GM12875 (cell line): ENCODE results near the gene SCUBE1.
A peak's percentile ranks its signal among the peaks of the same experiment; 100 is the strongest.

Experiments
- H3K4me3 ChIP-seq: one replicate; pipeline ENCODE4 v1.5.1; 2011; ENCODE audit warnings: low read depth, low read length, control low read depth
- TF ChIP-seq, protein P1 (sequence below): IDR thresholded peaks from 2 replicates; pipeline ENCODE4 v1.5.1; 2011; ENCODE audit warnings: low read depth, mild to moderate bottlenecking, control low read depth, inconsistent platforms, low read length, moderate library complexity, borderline replicate concordance; ENCODE audit not compliant: insufficient read depth

SCUBE1 gene

DNA sequence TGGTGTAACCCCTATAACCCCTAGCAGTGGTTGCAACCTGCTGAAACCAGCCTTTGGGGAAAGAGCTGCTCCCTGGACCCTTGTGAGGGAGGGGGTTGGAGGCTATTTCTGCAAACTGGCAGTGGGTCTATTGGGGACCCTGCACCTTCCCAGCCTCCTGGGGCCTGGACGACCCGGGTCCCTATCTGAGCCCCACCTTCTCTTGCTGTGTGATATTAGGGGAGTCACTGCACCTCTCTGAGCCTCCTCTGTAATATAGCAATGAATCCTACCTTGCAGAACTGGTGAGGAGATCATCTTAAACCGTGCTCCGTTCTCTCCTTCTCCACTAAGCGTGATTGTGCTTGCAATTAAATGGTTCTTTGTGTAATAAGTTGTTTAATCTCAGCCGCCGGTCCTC, 44.6 kb upstream of the SCUBE1 start:
- no peak overlapping the region for H3K4me3 ChIP-seq
- TF ChIP-seq, protein P1, sequence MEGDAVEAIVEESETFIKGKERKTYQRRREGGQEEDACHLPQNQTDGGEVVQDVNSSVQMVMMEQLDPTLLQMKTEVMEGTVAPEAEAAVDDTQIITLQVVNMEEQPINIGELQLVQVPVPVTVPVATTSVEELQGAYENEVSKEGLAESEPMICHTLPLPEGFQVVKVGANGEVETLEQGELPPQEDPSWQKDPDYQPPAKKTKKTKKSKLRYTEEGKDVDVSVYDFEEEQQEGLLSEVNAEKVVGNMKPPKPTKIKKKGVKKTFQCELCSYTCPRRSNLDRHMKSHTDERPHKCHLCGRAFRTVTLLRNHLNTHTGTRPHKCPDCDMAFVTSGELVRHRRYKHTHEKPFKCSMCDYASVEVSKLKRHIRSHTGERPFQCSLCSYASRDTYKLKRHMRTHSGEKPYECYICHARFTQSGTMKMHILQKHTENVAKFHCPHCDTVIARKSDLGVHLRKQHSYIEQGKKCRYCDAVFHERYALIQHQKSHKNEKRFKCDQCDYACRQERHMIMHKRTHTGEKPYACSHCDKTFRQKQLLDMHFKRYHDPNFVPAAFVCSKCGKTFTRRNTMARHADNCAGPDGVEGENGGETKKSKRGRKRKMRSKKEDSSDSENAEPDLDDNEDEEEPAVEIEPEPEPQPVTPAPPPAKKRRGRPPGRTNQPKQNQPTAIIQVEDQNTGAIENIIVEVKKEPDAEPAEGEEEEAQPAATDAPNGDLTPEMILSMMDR = no peak

DNA sequence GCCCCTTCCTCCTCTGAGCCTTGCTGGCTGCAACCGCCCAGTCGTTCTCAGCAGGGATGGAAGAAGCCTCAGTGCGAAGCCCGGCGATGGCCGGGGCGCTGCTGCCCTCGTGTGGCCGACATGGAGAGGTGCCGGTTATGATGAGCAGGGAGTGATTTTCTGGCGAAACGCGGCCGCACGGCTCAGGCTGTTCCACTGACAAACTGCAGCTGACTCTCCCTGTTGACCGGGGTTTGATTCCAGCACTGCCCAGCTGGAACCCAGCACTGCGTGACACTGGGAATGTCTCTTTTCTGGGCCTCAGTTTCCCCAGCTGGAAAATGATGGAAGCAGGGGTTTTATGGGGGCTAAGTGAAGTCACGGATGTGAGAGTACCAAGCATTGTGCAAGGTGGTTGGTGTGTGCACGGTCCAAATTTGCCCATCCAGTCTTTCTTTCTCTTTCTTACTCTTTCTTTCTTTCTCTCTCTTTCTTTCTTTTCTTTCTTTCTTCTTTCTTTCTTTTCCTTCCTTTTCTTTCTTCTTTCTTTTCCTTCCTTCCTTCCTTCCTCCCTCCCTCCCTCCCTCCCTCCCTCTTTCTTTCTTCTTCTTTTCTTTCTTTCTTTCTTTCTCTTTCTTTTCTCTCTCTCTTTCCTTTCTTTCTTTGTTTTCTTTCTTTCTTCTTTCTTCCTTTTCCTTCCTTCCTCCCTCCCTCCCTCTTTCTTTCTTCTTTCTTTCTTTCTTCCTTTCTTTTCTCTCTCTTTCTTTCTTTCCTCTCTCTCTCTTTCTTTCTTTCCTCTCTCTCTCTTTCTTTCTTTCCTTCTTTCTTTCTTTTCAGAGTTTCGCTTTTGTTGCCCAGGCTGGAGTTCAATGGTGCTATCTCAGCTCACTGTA, 42.8 kb upstream of the SCUBE1 start:
- TF ChIP-seq, protein P1 = peak; percentile 91
- no peak overlapping the region for H3K4me3 ChIP-seq

DNA sequence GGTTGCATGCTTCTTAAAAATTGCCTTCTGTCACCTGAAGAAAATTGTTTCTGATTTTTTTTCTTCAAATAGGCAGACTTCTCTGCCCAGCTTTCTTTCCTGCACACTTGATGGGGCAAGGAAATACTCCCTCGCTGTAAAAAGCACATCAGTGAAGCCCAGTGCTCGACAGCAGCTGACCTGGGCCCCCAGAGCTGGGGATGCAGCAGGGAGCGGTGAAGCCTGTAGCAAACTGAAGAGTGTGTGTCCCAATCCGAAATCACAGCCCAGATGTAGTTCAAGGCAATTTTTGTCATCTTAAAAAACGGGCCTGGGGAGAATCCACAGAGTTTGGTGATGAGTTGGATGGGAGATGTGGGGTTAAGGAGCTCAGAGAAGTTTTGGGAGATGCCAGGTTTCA, 41.7 kb upstream of the SCUBE1 start:
- H3K4me3 ChIP-seq = no peak overlapping the region
- TF ChIP-seq, protein P1 = no peak

DNA sequence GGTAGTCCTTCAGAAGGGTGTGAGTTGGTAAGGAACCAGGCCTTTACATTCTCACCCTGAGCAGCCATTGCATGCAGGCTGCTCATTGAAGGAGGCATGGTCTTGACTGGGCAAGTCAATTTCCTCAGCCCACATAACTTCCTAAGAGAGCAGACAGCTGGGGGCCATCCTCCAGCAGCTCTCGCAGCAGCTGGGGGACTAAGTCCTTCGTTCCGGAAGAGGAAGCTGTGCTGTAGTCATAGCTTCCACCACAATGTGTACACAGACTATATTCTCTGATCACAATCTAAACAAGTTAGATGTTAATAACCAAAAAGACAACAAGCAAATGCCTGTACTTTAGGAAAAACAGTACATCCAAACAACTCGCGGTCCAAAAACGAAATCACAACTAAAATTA, 38.5 kb upstream of the SCUBE1 start:
- H3K4me3 ChIP-seq = no peak overlapping the region
- TF ChIP-seq, protein P1 = no peak

DNA sequence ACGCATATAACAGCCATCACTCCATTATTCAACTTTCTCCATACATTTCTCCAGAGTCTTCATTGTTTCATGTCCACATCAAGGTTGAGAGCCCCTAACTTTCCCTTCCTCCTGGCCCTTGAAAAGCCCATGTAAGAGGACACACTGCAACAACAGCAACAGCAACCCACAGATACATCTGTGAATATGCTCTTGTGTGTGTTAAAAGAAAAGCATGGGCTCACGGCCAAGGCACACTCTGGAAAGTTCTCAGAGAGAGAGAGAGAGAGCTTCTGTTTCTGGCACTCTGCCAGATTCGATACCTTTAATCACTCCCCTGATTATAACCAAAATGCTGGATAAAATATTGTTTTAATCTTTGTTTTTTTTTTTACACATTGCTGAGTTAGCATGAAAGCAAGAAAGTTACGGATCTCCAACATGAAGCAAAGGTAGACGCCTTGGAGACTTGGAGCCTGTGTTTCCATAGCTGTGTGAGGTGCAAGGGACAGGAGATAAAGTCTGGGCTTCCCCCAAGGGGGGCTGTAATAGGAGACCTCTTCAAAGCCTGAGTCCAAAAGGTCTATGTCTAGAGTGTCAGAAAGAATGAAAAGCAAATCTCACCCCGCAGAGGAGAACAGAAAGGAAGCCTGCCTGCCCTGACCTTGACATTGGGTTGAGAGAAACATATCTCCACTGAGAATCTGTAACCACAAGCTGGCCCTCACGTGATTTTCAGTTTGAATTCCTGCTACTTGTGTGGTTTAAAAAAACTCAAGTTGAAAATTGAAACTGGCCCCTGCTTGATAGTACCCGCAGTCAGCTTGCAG, 34.9 kb upstream of the SCUBE1 start:
- no peak overlapping the region for H3K4me3 ChIP-seq
- TF ChIP-seq, protein P1 = no peak

DNA sequence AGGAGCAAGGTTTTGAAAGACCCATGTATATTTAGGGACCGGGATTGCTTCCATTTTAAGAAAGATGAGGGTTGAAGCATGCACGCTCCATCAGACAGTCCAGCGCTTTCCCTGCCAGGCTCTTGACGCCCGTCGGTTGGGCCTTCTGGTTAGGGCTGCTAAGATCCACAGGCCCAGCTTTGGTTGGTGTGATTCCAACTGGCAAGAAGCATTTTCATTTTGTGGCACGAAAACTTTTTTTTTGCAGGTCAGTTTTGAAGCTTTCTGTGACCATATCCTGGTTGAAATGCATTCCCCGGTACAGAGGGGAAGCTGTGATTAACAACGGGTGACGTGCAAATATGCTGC, 34.4 kb upstream of the SCUBE1 start:
- no peak overlapping the region for H3K4me3 ChIP-seq
- TF ChIP-seq, protein P1 = no peak
